Lower lobe of right lung (tissue), 2 donors: Measurements from ENCODE around the gene LIMCH1. TPM values are rescaled to one million over a fixed set of nuclear protein-coding genes. Genes with fewer than 3 reads are reported as not detected.

Experiments used
- ATAC-seq, 2 donors: fragments of 200-7000 bp; cut with Tn5 transposase; one replicate each; pipeline ENCODE4 v1.9.1; 2020 to 2022; ENCODE audit warnings: mild to moderate bottlenecking in 2 of 2, moderate library complexity in 2 of 2
- DNase-seq: peaks from one replicate; pipeline ENCODE4 v3.0.0-alpha.2; 2020
- H3K27ac ChIP-seq: fragments of 200-600 bp; one replicate; pipeline ENCODE4 v1.8.0; 2022
- H3K27me3 ChIP-seq: fragments of 200-600 bp; one replicate; pipeline ENCODE4 v1.8.0; 2022; ENCODE audit warnings: low read depth
- H3K36me3 ChIP-seq: fragments of 200-600 bp; one replicate; pipeline ENCODE4 v1.8.0; 2022; ENCODE audit warnings: mild to moderate bottlenecking
- H3K4me1 ChIP-seq: fragments of 200-600 bp; one replicate; pipeline ENCODE4 v1.8.0; 2022
- H3K4me3 ChIP-seq: fragments of 200-600 bp; one replicate; pipeline ENCODE4 v1.8.0; 2022; ENCODE audit warnings: mild to moderate bottlenecking
- H3K9me3 ChIP-seq: fragments of 200-600 bp; one replicate; pipeline ENCODE4 v1.8.0; 2022
- CTCF ChIP-seq: fragments of 200-600 bp; IDR thresholded peaks from one replicate; pipeline ENCODE4 v1.8.0; 2022; ENCODE audit warnings: antibody characterized with exemption, mild to moderate bottlenecking
- intact Hi-C: fragments of 100-400 bp; cut with DNase I; formaldehyde crosslinking; loops from one replicate; pipeline ENCODE4 v1.11.0; 2022
- total RNA-seq: library from RNA; stranded (reverse); fragmentation: NEBNext Ultra II Directional; extraction: Animal tissue kit (Norgen Biotek cat#: 25700); gene quantifications from one replicate; pipeline ENCODE4 v1.2.1, GENCODE V29; 2021
- donor health status: DM: no; HTN: yes; CAD: no; lungs with severe emphysema.

LIMCH1 gene
- total RNA-seq, 1 donor from 2014 or later, result 267 TPM

DNA sequence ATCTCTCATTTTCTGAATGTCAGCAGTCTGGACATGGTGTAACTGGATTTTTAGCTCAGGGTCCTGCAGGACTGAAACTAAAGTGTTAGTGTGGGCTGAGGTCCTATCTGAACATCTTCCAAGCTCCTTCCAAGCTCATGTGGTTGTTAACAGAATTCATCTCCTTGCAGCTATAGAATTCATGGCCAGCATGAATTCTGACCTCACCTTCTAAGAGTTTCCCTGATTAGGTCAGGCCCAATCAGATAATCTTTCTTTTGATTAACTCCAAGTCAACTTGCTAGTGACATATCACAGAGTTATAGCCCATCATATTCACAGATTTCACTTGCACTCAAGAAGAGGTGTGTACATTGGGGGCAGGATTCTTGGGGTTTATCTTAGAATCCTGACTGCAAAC, 59.5 kb downstream of the LIMCH1 start:
- H3K9me3 ChIP-seq, result no peaks in the 10 kb centered on the region
- peaks cover 30% of the 10 kb centered on the region for H3K4me1 ChIP-seq
- H3K27me3 ChIP-seq, result no peaks in the 10 kb centered on the region
- TF ChIP-seq CTCF, result no peak
- DNase-seq, result no peak
- H3K36me3 ChIP-seq, result no peaks in the 10 kb centered on the region
- no peak overlapping the region for H3K4me3 ChIP-seq
- intact Hi-C loops, result no loop called here
- H3K27ac ChIP-seq, result no peak overlapping the region
- no peak for ATAC-seq

GRCh38 chr4:41598580-41598979, 60.6 kb downstream of the LIMCH1 start:
- H3K27ac ChIP-seq, result no peak overlapping the region
- H3K4me3 ChIP-seq, result no peak overlapping the region
- ATAC-seq, result peak in 1 of 2 donors; percentile 66
- intact Hi-C loops, result no loop called here
- peaks cover 30% of the 10 kb centered on the region for H3K4me1 ChIP-seq
- H3K9me3 ChIP-seq, result no peaks in the 10 kb centered on the region
- H3K36me3 ChIP-seq, result no peaks in the 10 kb centered on the region
- TF ChIP-seq CTCF, result no peak
- no peak for DNase-seq
- H3K27me3 ChIP-seq, result no peaks in the 10 kb centered on the region

GRCh38 chr4:41599192-41599786, 61.3 kb downstream of the LIMCH1 start:
- no peaks in the 10 kb centered on the region for H3K27me3 ChIP-seq
- intact Hi-C loops, result no loop called here
- peaks cover 28% of the 10 kb centered on the region for H3K4me1 ChIP-seq
- no peaks in the 10 kb centered on the region for H3K36me3 ChIP-seq
- TF ChIP-seq CTCF, result no peak
- H3K27ac ChIP-seq, result no peak overlapping the region
- H3K4me3 ChIP-seq, result no peak overlapping the region
- ATAC-seq (no peak), DNase-seq (no peak)
- no peaks in the 10 kb centered on the region for H3K9me3 ChIP-seq

- Histone ChIP-seq H3K9me3 (no peaks in the 10 kb centered on the region), H3K27me3 (no peaks in the 10 kb centered on the region), H3K4me3 (no peak overlapping the region), H3K4me1 (peaks cover 22% of the 10 kb centered on the region), H3K27ac (no peak overlapping the region), H3K36me3 (no peaks in the 10 kb centered on the region)
- no peak for ATAC-seq
- intact Hi-C loops, result no loop called here
- no peak for TF ChIP-seq CTCF
- DNase-seq, result no peak
Observed at GRCh38 chr4:41600243-41600912, 62.4 kb downstream of the LIMCH1 start.

DNA sequence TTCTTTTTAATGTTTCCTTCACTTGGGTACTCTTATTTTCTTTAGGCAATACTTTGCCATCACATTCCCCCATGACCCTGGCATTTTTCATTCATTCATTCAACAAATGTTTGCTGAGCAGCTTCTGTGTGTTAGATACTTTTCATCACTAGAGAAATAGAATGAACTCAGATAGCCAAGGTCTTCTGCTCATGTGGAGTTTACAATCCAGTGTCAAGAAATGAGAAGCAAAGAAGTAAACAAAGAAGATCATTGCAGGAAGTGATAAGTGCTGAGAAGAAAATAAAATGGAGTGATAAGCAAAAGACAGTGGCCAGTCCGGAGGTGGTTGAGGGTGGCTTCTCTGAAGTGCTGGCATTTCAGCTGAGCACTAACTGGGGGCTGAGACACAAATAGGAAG, 63.1 kb downstream of the LIMCH1 start:
- no peak for ATAC-seq
- Histone ChIP-seq H3K27ac (no peak overlapping the region), H3K9me3 (no peaks in the 10 kb centered on the region)

More for the DNA sequence above, 63.1 kb downstream of the LIMCH1 start:
- H3K27me3 ChIP-seq, result no peaks in the 10 kb centered on the region
- no peak overlapping the region for H3K4me3 ChIP-seq
- peaks cover under 1% of the 10 kb centered on the region for H3K36me3 ChIP-seq
- intact Hi-C loops, result no loop called here
- no peak for DNase-seq
- peaks cover 22% of the 10 kb centered on the region for H3K4me1 ChIP-seq
- no peak for TF ChIP-seq CTCF
